Measurements from ENCODE around the gene RAD51B. TPM values are rescaled to one million over a fixed set of nuclear protein-coding genes. Genes with fewer than 3 reads are reported as not detected.

Gene RAD51B
- polyA plus RNA-seq, 1 donor (not counting 4 experiments of a cell fraction or from before 2014, with no cell fraction given), result 13.3 TPM

DNA sequence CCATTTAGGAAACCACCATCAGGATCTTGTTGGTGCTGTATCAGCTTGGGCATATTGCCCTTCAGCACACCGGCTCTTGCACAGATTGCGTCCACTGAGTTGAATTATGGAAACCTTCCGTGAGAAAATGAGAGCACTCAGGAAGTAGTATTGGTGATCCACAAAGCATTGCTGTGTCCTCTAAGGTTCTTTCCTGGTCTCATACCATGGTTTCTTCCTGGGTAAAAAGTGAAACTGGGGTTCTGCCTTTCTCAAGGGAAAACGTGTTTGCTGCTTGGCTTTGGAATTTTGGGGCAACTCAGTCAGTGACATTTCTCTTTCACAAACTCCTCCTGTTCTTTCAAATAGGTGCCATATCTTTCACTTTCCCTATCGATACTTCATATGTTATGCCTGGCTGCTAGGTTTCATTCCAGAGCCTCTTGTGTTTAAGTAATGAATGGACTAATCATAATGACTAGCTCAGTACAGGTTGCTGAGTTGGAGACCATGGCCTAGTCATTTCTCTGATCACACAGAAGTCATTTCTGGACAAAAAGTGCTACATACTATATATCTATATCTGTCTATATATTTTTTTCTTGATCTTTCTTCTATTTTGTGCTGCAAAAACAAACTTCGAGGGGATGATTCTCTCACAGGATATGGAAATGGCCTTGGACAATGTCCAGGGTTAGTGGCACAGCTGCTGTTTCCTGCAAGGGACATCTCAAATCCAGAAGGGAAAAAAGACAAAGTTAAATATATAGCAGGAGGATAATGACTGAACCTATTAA is 549.9 kb downstream of the RAD51B start:
- Histone ChIP-seq H3K9ac (ENCODE audit: control insufficient read depth, extremely low read depth, insufficient read depth, low read length) (no peak overlapping the region), H2AFZ (ENCODE audit: control insufficient read depth, low read length) (no peak overlapping the region), H3K4me1 (ENCODE audit: control insufficient read depth, extremely low read depth, insufficient read depth, low read length) (peaks cover 6% of the 10 kb centered on the region), H3K9me3 (ENCODE audit: control insufficient read depth, low read depth, low read length) (no peaks in the 10 kb centered on the region), H3K27ac (ENCODE audit: control insufficient read depth, insufficient read depth, low read length) (no peak overlapping the region), H3K36me3 (ENCODE audit: control insufficient read depth in 2 of 2, extremely low read depth in 1 of 2, insufficient read depth in 2 of 2, low read length in 2 of 2) (no peaks in the 10 kb centered on the region), H3K79me2 (ENCODE audit: control insufficient read depth, insufficient read depth, low read length) (no peaks in the 10 kb centered on the region), H3K4me3 (ENCODE audit: control insufficient read depth in 2 of 3, extremely low read depth in 1 of 3, insufficient read depth in 2 of 3, low read depth in 1 of 3, low read length in 3 of 3) (no peak overlapping the region), H4K20me1 (ENCODE audit: control insufficient read depth, extremely low read depth, insufficient read depth, low read length) (no peaks in the 10 kb centered on the region), H3K27me3 (ENCODE audit: control insufficient read depth, extremely low read depth, insufficient read depth, low read length) (no peaks in the 10 kb centered on the region), H3K4me2 (ENCODE audit: control insufficient read depth, extremely low read depth, insufficient read depth, low read depth, low read length) (no peak overlapping the region), H3K9me1 (ENCODE audit: control insufficient read depth, extremely low read depth, insufficient read depth, low read length) (no peaks in the 10 kb centered on the region)
- FAIRE-seq (no peak), DNase-seq (ENCODE audit: low read depth, low spot score) (no peak)
- dilution Hi-C loops (cut with MboI; ENCODE audit: extremely low pct_ligation_motif_present, low sequenced_read_pairs), result no loop called here
- TF ChIP-seq EZH2 (IDR thresholded peaks at IDR 0.05; ENCODE audit: low read length), result no peak
- TF ChIP-seq, protein P1, sequence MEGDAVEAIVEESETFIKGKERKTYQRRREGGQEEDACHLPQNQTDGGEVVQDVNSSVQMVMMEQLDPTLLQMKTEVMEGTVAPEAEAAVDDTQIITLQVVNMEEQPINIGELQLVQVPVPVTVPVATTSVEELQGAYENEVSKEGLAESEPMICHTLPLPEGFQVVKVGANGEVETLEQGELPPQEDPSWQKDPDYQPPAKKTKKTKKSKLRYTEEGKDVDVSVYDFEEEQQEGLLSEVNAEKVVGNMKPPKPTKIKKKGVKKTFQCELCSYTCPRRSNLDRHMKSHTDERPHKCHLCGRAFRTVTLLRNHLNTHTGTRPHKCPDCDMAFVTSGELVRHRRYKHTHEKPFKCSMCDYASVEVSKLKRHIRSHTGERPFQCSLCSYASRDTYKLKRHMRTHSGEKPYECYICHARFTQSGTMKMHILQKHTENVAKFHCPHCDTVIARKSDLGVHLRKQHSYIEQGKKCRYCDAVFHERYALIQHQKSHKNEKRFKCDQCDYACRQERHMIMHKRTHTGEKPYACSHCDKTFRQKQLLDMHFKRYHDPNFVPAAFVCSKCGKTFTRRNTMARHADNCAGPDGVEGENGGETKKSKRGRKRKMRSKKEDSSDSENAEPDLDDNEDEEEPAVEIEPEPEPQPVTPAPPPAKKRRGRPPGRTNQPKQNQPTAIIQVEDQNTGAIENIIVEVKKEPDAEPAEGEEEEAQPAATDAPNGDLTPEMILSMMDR (optimal IDR thresholded peaks at IDR 0.05 in 1 of 3, IDR thresholded peaks at IDR 0.05 in 1 of 3, conservative IDR thresholded peaks at IDR 0.05 in 1 of 3; ENCODE audit: extremely low read depth in 1 of 3, insufficient read depth in 2 of 3, low read length in 3 of 3), result no peak

DNA sequence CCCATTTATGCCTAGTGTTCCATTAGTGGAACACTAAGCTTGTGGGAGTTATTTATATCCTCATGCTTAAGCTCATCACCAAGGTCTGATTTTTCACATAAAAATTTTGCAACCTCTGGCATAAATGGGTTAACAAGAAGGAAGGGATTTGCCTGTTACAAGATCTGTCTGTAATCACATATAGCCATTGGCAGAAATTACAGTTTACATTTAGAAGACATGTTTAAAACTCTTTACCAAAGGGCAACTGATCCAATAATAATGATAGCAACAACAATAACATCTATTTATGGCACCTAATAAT is 550.4 kb downstream of the RAD51B start:
- H3K36me3 ChIP-seq (ENCODE audit: control insufficient read depth in 2 of 2, extremely low read depth in 1 of 2, insufficient read depth in 2 of 2, low read length in 2 of 2), result no peaks in the 10 kb centered on the region
- H3K4me2 ChIP-seq (ENCODE audit: control insufficient read depth, extremely low read depth, insufficient read depth, low read depth, low read length), result no peak overlapping the region
- H3K79me2 ChIP-seq (ENCODE audit: control insufficient read depth, insufficient read depth, low read length), result no peaks in the 10 kb centered on the region
- H3K9ac ChIP-seq (ENCODE audit: control insufficient read depth, extremely low read depth, insufficient read depth, low read length), result no peak overlapping the region
- H3K27ac ChIP-seq (ENCODE audit: control insufficient read depth, insufficient read depth, low read length), result no peak overlapping the region
- TF ChIP-seq, protein P1 (optimal IDR thresholded peaks at IDR 0.05 in 1 of 3, IDR thresholded peaks at IDR 0.05 in 1 of 3, conservative IDR thresholded peaks at IDR 0.05 in 1 of 3; ENCODE audit: extremely low read depth in 1 of 3, insufficient read depth in 2 of 3, low read length in 3 of 3), result no peak
- TF ChIP-seq EZH2 (IDR thresholded peaks at IDR 0.05; ENCODE audit: low read length), result no peak
- no peaks in the 10 kb centered on the region for H4K20me1 ChIP-seq (ENCODE audit: control insufficient read depth, extremely low read depth, insufficient read depth, low read length)
- no peak overlapping the region for H3K4me3 ChIP-seq (ENCODE audit: control insufficient read depth in 2 of 3, extremely low read depth in 1 of 3, insufficient read depth in 2 of 3, low read depth in 1 of 3, low read length in 3 of 3)
- peaks cover 4% of the 10 kb centered on the region for H3K4me1 ChIP-seq (ENCODE audit: control insufficient read depth, extremely low read depth, insufficient read depth, low read length)
- dilution Hi-C loops (cut with MboI; ENCODE audit: extremely low pct_ligation_motif_present, low sequenced_read_pairs), result no loop called here
- no peaks in the 10 kb centered on the region for H3K27me3 ChIP-seq (ENCODE audit: control insufficient read depth, extremely low read depth, insufficient read depth, low read length)
- DNase-seq (ENCODE audit: low read depth, low spot score), result no peak
- no peaks in the 10 kb centered on the region for H3K9me1 ChIP-seq (ENCODE audit: control insufficient read depth, extremely low read depth, insufficient read depth, low read length)
- no peaks in the 10 kb centered on the region for H3K9me3 ChIP-seq (ENCODE audit: control insufficient read depth, low read depth, low read length)
- no peak overlapping the region for H2AFZ ChIP-seq (ENCODE audit: control insufficient read depth, low read length)
- no peak for FAIRE-seq

Measured in keratinocyte (primary cell).